ENCODE measurements around the gene MOGAT3.
"Not testable (repeated sequence)": the region's sequence is repeated elsewhere in the genome, so short reads cannot be mapped to it uniquely, and the experiment has no call there.

The MOGAT3 gene

DNA sequence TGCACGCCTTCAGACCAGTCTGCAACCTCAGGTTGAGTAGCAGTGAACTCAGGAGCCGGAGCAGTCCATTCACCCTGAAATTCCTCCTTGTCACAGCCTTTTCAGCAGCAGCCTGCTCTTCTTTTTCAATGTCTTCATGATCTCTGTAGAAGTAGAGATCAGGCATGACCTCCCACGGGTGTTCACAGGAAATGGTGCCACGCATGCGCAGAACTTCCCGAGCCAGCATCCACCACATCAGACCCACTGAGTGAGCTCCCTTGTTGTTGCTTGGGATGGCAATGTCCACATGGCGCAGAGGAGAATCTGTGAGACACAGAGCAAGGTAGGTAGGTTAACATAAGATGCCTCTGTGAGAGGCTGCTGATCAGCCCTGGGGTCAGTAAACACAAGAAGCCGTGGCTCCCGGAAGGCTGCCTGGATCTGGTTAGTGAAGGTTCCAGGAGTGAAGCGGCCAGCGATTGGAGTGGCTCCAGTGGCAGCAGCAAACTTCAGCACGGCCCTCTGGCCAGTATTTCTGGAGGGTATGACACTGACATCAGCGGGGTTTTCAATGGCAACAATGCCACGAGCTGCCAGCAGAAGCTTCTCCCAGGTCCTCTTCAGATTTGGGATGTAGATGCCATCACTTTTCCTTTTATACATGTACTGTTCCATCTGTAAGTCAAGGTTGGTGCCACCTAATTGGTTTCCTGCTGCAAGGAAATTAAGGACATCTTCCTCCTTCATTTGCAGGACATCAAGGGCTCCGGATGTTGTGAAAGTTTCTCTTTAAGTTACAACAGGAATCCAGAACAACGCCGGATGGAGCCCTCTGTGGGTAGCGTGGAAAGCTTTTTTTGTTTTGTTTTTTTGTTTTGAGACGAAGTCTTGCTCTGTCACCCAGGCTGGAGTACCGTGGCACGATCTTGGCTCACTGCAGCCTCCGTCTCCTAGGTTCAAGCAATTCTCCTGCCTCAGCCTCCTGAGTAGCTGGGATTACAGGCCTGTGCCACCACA is 3.2 kb upstream of the MOGAT3 start:
- peak; percentile 46 for DNase-seq (ENCODE audit: low spot score)

DNA sequence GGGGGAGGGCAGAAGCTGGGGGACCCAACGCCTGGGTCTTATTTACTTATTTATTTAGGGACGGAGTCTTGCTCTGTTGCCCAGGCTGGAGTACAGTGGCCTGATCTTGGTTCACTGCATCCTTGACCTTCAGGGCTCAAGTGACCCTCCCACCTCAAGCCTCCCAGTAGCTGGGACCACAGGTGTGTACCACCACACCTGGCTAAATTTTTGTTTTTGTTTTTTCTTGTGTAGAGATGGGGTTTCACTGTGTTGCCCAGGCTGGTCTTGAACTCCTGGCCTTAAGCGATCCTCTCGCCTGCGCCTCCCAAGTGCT is 1.7 kb upstream of the MOGAT3 start:
- DNase-seq (ENCODE audit: low spot score): no peak

DNA sequence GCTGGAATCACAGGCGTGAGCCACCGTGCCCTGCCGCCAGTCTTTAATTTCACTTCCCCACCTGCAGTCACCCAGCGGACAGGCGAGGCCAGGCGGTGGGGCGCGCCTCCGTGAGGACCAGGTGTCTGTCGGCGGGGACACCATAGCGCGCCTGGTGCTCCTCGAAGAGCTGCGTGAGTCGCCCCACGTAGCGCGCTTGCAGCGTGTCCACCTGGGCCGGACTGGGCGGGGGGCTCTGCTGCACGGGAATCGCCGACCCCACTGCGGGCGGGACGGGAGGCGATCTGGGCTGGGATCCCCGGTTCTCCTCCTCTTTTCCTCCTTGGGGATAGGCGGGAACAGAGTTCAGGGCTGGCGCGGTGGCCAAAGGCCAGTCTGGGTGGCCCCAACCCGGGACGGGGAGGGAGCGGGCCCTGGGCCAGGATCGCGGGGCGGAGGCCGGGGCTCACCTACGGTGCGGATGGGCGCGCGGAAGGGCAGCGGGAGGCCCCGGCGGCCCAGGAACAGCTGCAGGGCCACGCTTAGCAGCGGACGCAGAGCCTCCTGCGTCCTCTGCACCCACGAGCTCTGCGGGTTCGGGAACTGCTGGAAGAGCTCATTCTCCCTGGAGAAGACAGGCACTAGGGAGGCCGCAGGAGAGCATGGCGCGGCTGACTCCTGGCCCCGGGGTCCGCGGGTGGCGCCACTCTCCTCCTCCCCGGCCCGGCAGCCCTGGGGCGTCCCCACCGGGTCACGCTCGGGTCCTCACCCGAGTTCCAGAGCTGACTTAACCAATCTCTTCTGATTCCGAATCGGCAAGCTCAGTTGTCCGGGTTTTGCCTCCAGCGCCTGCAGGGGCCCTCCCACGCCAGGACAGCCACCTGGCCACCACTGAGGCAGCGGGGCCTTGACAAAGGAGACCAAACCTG is 1.1 kb upstream of the MOGAT3 start:
- DNase-seq (ENCODE audit: low spot score): peak; percentile 43

DNA sequence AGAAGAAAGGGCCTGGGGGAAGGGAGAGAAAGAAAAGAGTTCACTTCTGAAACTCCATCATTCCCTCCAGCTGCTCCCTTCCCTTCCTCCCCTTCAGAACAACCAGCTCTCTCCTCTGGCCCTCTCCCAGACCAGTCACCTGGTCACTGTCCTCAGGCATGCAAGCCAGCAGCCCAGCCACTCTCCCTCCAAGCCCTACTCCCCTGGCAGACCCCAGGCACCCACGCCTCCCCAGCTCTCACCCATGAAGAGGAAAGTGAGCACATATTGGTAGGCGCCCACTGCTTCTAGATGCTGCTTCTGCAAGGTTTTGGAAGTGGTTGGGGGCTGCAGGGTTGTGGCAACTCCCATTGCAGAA is 353 bp downstream of the MOGAT3 start:
- DNase-seq (ENCODE audit: low spot score): no peak

DNA sequence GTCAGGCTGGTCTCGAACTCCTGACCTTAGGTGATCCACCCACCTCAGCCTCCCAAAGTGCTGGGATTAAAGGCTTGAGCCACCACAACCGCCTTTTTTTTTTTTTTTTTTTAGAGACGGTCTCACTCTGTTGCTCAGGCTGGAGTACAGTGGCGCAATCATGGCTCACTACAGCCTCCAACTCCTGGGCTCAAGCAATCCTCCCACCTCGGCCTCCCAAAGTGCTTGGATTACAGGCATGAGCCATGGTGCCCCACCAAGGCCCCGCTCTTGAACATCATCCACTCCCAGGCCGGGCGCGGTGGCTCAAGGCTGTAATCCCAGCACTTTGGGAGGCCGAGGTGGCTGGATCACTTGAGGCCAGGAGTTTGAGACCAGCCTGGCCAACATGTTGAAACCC is 1.3 kb downstream of the MOGAT3 start:
- not testable (repeated sequence) for DNase-seq (ENCODE audit: low spot score)

DNA sequence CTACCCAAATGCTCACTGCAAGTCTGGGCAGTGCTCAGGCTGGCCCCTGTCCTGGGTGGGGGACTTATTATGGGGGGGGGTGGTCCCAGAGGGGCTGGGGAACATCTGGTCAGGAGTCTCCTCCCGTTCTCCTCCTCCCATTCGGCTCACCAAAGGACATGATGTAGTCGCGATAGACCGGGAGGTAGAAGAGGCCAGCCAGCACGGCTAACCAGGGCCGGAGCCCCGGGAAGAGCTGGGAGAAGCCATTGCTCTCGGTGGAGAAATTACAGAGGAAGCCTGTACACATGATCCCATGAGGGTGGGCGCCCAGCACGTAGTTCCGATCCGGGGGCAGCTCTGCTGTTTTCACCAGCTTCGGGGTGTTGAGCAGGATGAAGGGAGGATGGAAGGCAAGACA is 2.4 kb downstream of the MOGAT3 start:
- no peak for DNase-seq (ENCODE audit: low spot score)

DNA sequence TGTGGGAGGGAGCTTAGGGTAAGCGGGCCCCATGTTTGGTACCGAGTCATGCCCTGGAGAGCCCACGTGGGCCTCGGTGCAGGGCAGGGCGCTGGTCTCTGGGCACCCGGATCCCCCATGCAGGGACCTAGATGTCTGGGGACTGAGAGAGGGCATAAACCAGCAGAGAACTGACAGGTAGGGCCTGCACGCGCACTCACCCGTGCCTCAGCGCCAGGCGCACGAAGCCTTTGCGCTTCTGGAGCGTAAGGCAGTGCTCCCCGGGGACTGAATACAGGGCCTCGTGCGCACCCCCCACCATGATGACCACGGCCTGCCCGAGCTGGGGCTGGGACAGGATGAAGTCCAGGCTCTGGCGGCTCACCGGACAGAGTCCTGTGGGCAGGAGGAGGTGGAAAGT is 2.8 kb downstream of the MOGAT3 start:
- DNase-seq (ENCODE audit: low spot score): no peak

DNA sequence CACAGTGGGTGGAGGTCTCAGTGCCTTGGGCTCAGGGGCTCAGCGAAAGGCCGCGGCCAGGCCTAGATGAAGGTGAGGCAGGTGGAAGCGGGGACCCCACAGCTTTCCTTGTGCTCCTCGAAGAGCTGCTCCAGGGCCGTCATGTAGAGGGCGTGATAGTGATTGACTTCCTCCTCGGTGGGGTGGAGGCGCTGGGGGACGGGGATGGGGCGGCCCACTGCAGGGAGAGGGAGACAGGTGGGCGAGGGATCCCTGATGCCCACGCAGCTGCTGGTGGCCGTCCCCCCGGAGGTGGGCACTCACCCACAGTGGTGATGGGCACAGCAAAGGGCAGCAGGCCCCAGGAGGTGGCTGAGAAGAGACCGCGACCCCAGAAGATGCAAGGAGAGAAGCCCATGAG is 5.0 kb downstream of the MOGAT3 start:
- DNase-seq (ENCODE audit: low spot score): no peak

DNA sequence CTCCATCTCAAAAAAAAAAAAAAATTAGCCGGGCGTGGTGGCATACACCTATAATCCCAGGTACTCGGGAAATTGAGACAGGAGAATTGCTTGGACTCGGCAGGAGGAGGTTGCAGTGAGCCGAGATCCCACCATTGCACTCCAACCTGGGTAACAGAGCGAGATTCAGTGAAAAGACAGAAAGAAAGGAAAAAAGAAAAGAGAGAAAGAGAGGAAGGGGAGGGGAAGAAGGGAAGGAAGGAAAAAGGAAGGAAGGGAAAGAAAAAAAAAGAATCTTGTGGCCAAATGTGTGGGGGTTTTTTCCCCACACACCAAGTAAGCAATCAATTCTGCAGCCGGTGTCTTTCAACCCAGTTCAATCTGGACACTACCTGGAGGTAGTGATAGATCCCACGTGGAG is 11.7 kb downstream of the MOGAT3 start:
- DNase-seq (ENCODE audit: low spot score): no peak

DNA sequence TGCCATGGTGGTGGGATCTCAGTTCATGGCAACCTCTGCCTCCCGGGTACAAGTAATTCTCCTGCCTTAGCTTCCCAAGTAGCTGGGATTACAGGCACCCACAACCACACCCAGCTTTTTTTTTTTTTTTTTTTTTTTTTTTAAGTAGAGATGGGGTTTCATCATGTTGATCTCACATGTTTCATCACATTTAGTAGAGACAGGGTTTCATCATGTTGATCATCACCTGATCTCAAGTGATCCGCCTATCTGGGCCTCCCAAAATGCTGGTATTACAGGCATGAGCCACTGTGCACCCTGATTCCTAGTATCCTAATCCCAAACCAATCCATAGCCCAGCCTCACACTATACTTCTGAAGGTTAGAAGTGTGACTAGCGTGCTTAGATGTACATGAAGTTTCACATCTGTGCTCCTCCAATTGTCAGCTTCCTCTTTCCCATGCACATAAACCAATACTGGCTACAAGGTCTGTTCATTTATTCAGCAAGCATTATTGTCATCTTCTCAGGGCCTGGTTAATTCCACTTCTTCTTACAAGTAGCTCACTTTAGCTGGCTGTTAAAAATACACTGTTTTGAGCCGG is 13.9 kb downstream of the MOGAT3 start:
- DNase-seq (ENCODE audit: low spot score): no peak

DNA sequence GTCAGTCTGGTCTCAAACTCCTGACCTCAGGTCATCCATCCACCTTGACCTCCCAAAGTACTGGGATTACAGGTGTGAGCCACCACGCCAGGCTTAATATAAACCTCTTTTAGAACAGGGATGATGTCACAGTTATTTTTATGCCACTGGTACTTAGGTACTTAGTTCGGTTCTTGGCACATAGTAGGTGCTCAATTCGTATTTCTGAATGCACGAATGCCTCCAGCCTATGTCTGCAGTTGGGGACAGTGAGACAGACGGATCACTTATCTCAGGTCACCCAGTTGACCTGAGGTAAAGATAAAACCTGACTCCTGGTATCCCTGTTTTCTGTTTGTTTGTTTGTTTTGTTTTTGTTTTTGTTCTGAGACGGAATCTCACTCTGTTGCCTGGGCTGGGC is 14.6 kb downstream of the MOGAT3 start:
- DNase-seq (ENCODE audit: low spot score): no peak

DNA sequence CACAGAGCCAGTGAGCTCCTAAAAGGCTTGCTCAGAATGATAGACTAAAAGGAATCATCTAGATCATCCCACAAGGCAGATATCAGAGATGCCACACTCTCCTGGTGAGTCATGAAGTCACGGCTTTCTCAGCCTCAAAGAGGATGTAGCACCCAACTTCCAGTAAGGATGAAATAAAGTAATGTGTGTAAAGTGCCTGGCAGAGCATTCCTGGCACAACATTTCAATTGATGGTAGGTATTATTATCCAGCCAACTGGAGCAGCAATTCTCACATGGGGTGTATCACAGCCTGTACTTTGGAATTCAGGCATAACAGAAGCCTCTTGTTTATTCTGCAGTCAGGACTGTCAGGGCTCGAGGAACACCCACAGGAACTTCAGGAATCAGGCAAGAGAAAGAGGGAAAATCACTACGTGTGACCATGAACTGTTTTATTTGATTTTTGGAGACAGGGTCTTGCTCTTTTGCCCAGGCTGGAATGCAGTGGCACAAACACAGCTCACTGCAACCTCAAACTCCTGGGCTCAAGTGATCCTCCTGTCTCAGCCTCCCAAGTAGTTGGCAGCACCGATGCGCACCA is 15.5 kb downstream of the MOGAT3 start:
- no peak for DNase-seq (ENCODE audit: low spot score)

DNA sequence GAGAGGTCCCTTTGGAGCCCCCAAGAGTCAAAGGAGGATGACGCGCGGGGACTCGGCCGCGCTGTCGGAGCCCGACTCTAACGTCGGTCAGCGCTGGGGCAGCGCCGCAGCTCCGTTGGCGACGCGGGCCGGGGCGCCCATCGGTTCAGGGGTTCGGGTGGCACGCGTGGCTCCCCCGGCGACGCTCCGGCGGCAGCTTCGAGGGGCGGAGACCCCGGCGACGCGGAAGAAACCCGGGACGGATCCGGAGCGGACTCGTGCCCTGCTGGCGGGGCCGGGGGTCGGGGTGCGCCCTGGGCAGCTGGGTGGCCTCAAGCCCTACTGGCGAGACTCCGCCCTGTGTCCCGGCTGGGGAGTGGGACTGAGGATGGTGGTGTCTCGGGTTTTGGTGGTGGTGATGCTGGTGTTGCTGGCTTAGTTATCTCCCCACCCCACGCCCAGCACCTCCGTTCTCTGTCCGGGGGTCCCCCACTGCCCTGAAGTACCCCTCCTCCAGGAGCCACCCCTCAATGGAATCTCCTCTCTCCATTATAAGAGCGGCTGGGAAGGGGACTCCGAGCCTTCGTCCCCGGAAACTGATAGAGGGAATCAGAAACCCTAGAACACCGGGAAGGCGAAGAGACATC is 20.6 kb downstream of the MOGAT3 start, which contains the start of gene NAT16:
TSS of gene NAT16 (minus strand) at position 164 of the 626 bp plus-strand sequence. CDS start 5,486 bp downstream, outside the sequence.
- no peak for DNase-seq (ENCODE audit: low spot score)

DNA sequence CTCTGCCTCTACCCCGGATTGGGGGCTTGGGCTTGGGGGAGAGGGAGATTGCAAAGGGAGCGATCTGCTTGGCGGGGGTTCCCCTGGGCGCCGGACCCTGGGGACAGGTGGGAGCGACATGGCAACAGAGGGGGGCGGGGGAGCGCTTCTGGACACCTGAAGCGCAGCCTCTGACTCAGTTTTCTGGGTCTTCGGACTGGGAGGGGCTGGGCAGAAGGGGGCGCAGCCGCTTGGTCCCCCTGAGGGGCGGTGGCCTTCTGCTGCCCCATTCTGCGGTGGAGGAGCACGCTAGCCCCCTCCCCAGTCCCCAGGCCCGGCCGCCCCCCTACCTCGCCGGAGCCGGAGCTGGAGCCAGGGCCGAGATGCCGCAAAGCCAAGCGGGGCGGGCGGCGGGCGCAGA is 21.1 kb downstream of the MOGAT3 start:
- DNase-seq (ENCODE audit: low spot score): no peak

DNA sequence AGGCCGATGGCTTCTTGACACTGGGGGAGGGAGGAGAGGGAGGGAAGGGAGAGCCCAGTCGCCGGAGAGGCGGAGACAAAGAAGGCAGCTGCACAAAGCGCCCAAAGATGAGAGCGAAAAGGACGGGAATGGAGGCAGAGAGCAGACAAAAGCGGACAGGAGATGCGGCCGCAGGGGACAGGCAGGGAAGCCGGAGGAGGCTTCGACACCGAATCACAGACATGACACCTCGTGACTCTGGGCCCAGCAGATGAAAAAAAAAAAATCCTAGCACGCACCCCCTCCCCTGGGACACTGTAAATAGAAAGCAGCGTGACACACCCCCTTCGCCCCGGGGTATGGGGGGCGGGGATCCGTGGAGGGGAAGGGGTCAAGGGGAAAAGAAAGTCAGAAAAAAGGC is 21.7 kb downstream of the MOGAT3 start:
- no peak for DNase-seq (ENCODE audit: low spot score)

DNA sequence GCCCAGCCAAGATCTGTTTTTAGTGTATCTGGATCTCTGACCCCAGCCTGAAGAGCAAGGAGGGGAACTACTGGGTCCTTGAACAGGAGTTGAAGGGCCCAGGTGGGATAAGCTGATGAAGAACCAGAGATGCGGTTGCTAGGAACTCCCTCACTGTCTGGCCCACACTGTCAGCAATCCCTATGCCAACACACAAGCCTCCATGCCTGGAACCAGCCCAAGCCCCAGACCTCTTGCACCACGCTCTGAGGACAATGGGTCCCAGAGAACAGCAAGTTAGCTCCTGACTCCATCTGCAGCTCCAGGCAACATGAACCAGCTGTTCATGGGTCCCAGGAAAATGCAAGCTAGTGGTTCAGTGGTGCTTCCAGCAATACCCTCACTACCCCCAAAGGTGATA is 23.2 kb downstream of the MOGAT3 start:
- no peak for DNase-seq (ENCODE audit: low spot score)

DNA sequence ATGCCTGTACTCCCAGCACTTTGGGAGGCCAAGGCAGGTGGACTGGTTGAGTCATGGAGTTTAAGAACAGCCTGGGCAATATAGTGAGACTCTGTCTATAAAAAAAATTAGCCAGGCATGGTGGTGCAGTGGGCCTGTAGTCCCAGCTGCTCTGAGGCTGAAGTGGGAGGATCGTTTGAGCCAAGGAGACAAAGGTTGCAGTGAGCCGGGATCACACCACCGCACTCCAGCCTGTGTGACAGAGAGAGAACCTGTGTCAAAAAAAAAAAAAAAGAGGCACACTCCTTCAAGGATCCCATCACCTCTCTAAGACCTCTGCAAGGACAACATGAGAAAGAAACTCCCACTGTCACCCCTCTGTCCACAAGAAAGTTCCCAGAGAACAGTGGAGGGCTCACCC is 25.2 kb downstream of the MOGAT3 start:
- DNase-seq (ENCODE audit: low spot score): no peak

DNA sequence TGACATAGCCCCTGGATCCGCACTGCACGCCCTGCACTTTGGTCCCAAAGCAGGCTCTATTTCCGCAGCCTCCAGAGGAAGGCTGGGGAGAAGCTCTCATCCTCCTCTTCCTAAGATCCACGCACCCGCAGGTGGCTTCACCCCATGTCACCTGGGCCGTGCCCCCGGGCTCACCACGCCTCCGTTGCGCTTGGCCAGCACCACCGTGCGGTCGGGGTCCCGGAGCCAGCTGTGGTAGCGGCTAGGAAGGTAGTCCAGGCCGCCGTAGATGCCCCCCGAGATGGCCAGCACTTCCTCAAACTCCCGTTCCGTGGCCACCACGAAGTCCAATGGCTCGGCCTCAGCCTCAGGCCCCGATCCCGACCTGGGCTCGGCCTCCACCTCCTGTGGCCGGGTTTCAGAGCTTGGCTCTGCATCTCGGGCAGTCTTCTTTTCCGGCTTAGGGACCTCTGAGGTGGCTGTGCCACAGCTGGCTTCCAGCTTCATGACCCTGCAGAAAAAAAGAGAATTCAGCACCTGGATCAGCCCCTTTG is 26.4 kb downstream of the MOGAT3 start:
- DNase-seq (ENCODE audit: low spot score): no peak

DNA sequence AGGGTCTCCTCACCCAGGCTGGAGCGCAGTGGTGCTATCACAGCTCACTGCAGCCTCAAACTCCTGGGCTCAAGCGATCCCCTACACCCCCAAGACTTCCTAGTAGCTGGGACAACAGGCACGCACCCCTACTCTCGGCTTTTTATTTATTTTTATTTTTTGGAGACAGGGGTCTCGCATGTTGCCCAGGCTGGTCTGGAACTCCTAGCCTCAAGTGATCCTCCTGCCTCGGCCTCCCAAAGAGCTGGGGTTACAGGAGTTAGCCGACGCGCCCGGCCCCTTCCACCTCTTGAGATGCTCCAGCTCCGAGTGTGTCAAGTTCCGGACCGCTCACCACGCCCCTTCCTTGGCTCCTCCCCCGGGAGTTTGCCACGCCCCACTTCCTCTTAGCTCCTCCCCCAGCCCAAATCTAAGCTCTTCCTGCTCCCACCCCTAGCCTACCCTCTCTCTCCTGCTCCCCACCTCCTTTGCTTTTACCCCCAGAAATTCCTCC is 27.0 kb downstream of the MOGAT3 start:
- peak; percentile 71 for DNase-seq (ENCODE audit: low spot score)

DNA sequence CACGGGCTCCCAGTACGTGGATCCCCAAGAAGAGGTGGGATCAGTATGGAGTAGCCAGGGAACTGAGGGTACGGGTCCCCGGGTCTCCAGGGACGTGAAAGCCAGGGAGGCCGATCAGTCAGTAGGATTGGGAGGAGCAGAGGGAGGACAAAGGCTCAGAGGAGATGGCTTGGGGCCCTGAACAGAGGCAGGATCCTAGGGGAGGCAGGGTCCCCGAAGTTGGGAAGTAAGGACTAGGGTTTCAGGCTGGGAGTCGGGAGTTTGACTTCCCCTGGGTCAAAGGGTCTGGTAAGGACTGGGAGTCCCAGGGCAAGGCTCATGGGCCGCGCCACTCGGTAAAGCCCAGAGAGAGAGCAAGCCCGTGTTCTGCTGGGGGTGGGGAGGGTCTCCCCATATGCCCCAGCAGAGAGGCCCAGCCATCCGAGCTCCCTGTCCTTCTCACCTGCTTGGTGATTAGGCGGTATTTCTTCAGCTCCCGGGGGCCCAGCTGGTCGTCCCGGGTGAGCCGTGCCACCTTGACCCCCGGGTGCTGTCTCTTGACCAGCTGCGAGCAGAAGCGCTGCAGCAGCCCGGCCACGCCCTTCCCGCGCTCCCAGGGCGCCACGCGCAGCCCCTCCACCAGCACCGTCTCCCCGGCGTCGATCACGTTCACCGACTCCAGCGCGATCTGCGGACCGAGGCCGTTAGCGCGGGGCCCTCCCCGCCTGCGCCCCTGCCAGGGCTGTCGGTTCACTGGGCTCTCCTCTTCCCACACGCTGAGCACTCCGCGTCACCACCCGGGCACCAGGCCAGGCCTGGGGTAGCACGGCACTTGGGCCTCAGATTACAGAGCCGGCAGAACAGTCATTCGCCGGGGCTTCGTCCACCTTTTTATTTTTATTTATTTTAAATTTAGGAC is 27.7 kb downstream of the MOGAT3 start:
- DNase-seq (ENCODE audit: low spot score): peak; percentile 85

Data from AG20443 (cell line).